T-cell (primary cell): ENCODE results near the gene SLC8B1. TPM values are rescaled to one million over a fixed set of nuclear protein-coding genes. Genes with fewer than 3 reads are reported as not detected.
A peak's percentile ranks its signal among the peaks of the same experiment; 100 is the strongest.

Source experiments
- ATAC-seq, 4 experiments: fragments of 200-7000 bp in 3 of 4; fragments of 150-1000 bp in 1 of 4; cut with Tn5 transposase; replicated peaks in 1 of 4; 1 replicate in 3 of 4; 2 replicates in 1 of 4; pipeline ENCODE4 v1.10.0; 2021; ENCODE audit warnings: moderate library complexity in 3 of 4, mild to moderate bottlenecking in 2 of 4, moderate number of reproducible peaks in 1 of 4
- CTCF ChIA-PET, 2 donors: fragments of 300-600 bp; sonication (Branson Sonifier 250); formaldehyde crosslinking; loops; one replicate each; lab custom pipeline; 2022; ENCODE audit warnings: antibody characterized with exemption in 2 of 2; lab: Charles Lee
- POLR2A ChIA-PET, 2 donors: fragments of 300-600 bp; sonication (Branson Sonifier 250); formaldehyde crosslinking; loops; one replicate each; lab custom pipeline; 2022; ENCODE audit warnings: antibody characterized with exemption in 2 of 2; lab: Charles Lee
- DNase-seq, 35 experiments: peaks; one replicate each; pipeline versions ENCODE4 v3.0.0 to v3.0.0-alpha.2; 2013 to 2023
- H3K27ac ChIP-seq: one replicate; pipeline ENCODE4 v1.5.1; 2013; ENCODE audit warnings: low read length
- H3K27me3 ChIP-seq, 2 experiments: replicated peaks in 1 of 2; 1 replicate in 1 of 2; 2 replicates in 1 of 2; pipeline versions ENCODE4 v1.6.1 to v1.7.0; 2013; ENCODE audit warnings: low read length in 1 of 2, mixed read lengths in 1 of 2; ENCODE audit not compliant: control insufficient read depth in 2 of 2, insufficient read depth in 2 of 2; ENCODE audit errors: extremely low read depth in 1 of 2
- H3K36me3 ChIP-seq, 2 donors: 1 replicate in 1 of 2; 2 replicates in 1 of 2; pipeline versions ENCODE4 v1.6.1 to v1.7.0; 2013; ENCODE audit warnings: low read length in 1 of 2; ENCODE audit not compliant: control insufficient read depth in 2 of 2, insufficient read depth in 1 of 2; ENCODE audit errors: extremely low read depth in 1 of 2
- H3K4me1 ChIP-seq, 2 experiments: 1 replicate in 1 of 2; 2 replicates in 1 of 2; pipeline versions ENCODE4 v1.6.1 to v1.7.0; 2013; ENCODE audit warnings: low read length in 2 of 2, mixed read lengths in 1 of 2; ENCODE audit not compliant: insufficient read depth in 2 of 2, control insufficient read depth in 1 of 2; ENCODE audit errors: extremely low read depth in 1 of 2
- H3K4me3 ChIP-seq, 2 donors: 1 replicate in 1 of 2; 2 replicates in 1 of 2; pipeline versions ENCODE4 v1.5.1 to v1.7.0; 2013; ENCODE audit warnings: mild to moderate bottlenecking in 2 of 2, low read length in 1 of 2, moderate library complexity in 1 of 2; ENCODE audit not compliant: control insufficient read depth in 1 of 2; ENCODE audit errors: extremely low read depth in 1 of 2
- H3K9me3 ChIP-seq: 2 replicates; pipeline ENCODE4 v1.7.0; 2013
- H3K27ac Mint-ChIP-seq, 2 donors: one replicate each; pipeline ENCODE4 v1.8.0; 2020 to 2021; ENCODE audit warnings: mild to moderate bottlenecking in 2 of 2, mixed read lengths in 2 of 2
- H3K27me3 Mint-ChIP-seq, 2 donors: one replicate each; pipeline ENCODE4 v1.8.0; 2021 to 2022; ENCODE audit warnings: mixed read lengths in 2 of 2
- H3K36me3 Mint-ChIP-seq: one replicate; pipeline ENCODE4 v1.8.0; 2021; ENCODE audit warnings: mixed read lengths
- H3K4me1 Mint-ChIP-seq, 3 donors: one replicate each; pipeline ENCODE4 v1.8.0; 2020 to 2022; ENCODE audit warnings: mixed read lengths in 3 of 3, mild to moderate bottlenecking in 1 of 3
- H3K4me3 Mint-ChIP-seq, 3 donors: one replicate each; pipeline ENCODE4 v1.8.0; 2020 to 2022; ENCODE audit warnings: mild to moderate bottlenecking in 3 of 3, mixed read lengths in 3 of 3, moderate library complexity in 3 of 3
- H3K9me3 Mint-ChIP-seq, 3 donors: one replicate each; pipeline ENCODE4 v1.8.0; 2020 to 2022; ENCODE audit warnings: mixed read lengths in 3 of 3
- whole genome bisulfite sequencing: methylation state at CpG from one replicate; pipeline ENCODE4 v1.1.5; 2013; ENCODE audit warnings: missing lambda C conversion rate; ENCODE audit not compliant: insufficient coverage; 5-methylcytosine and 5-hydroxymethylcytosine counted together
- total RNA-seq, 35 experiments: library from RNA in 6 of 35; stranded (reverse) in 6 of 35; fragments of 120-200 nt in 1 of 35; gene quantifications; one replicate each; pipeline versions ENCODE4 v1.2.1 to v1.2.4 and lab custom pipeline; 2013 to 2026

Gene SLC8B1
- total RNA-seq, 5 donors from 2014 or later (not counting 1 experiment from before 2014, with no cell fraction given), result 76.7 to 120 (median 102) TPM

- Mint-ChIP-seq H3K27ac (peak overlapping the region; percentile 86 to 92), H3K9me3 (no peaks in the 10 kb centered on the region), H3K36me3 (peaks cover 12% of the 10 kb centered on the region), H3K4me1 (peaks cover 39 to 47% (median 42%) of the 10 kb centered on the region in 3 donors), H3K27me3 (no peaks in the 10 kb centered on the region), H3K4me3 (peak overlapping the region in 1 of 3 donors; percentile 29)
- Histone ChIP-seq H3K36me3 (peaks cover 4% of the 10 kb centered on the region in 2 donors), H3K9me3 (no peaks in the 10 kb centered on the region), H3K4me1 (peaks cover 35 to 41% of the 10 kb centered on the region in 2 experiments), H3K4me3 (no peak overlapping the region), H3K27me3 (no peaks in the 10 kb centered on the region), H3K27ac (no peak overlapping the region)
- POLR2A ChIA-PET, result interaction anchor here (0.6 to 0.9 kb wide), 4 partner anchors 40 to 64 kb away, joined by 4 to 6 read pairs (median 5); a partner anchor contains a TSS
- no CpG with 5 or more reads among the region's 12 CpGs for WGBS
- DNase-seq (no peak), ATAC-seq (no peak)
- CTCF ChIA-PET, result no interaction called here
Observed at GRCh38 chr12:113260636-113261300, 74.1 kb downstream of the SLC8B1 start.

DNA sequence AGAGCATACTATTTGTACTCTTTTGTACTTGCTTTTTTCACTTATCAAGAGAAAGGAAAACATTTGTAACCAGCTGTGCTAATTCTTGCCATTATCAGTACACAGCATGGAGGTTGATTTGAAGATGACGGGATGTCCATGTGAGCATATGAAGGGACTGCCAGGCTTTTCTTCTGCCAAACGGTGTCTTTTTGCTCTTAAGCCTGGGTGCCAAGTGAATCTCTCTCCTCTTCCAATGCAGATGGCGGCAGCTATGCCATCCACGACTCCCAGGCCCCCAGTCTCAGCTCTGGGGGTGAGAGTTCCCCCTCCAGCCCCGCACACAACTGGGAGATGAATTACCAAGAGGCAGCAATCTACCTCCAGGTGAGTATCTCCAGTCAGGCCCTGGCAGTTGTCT is 74.8 kb downstream of the SLC8B1 start:
- Histone ChIP-seq H3K4me3 (no peak overlapping the region), H3K27me3 (no peaks in the 10 kb centered on the region), H3K9me3 (no peaks in the 10 kb centered on the region), H3K4me1 (peaks cover 35 to 41% of the 10 kb centered on the region in 2 experiments), H3K36me3 (peaks cover 3 to 4% of the 10 kb centered on the region in 2 donors), H3K27ac (no peak overlapping the region)
- no peaks in the 10 kb centered on the region for H3K9me3 Mint-ChIP-seq
- no peaks in the 10 kb centered on the region for H3K27me3 Mint-ChIP-seq
- peak overlapping the region; percentile 86 to 92 for H3K27ac Mint-ChIP-seq
- 88% methylated on average over 3 of the region's 5 CpGs for WGBS
- peaks cover 12% of the 10 kb centered on the region for H3K36me3 Mint-ChIP-seq
- ATAC-seq (no peak), DNase-seq (no peak)
- H3K4me3 Mint-ChIP-seq, result peak overlapping the region in 1 of 3 donors; percentile 29
- POLR2A ChIA-PET, result interaction anchor here in 1 of 2 donors (0.6 kb wide), 1 partner anchor 63 kb away, joined by 6 read pairs; no protein-coding TSS in a partner anchor
- peaks cover 39 to 47% (median 42%) of the 10 kb centered on the region in 3 donors for H3K4me1 Mint-ChIP-seq
- CTCF ChIA-PET, result no interaction called here

GRCh38 chr12:113257564-113257963 is 77.3 kb downstream of the SLC8B1 start:
- peaks cover 32% of the 10 kb centered on the region for H3K36me3 Mint-ChIP-seq
- Histone ChIP-seq H3K4me1 (peaks cover 20 to 27% of the 10 kb centered on the region in 2 experiments), H3K36me3 (peaks cover 3 to 4% of the 10 kb centered on the region in 2 donors), H3K27ac (no peak overlapping the region), H3K27me3 (no peaks in the 10 kb centered on the region), H3K9me3 (no peaks in the 10 kb centered on the region), H3K4me3 (no peak overlapping the region)
- peak overlapping the region in 1 of 2 donors; percentile 11 for H3K27ac Mint-ChIP-seq
- CTCF ChIA-PET, result no interaction called here
- ATAC-seq (no peak), DNase-seq (no peak)
- H3K27me3 Mint-ChIP-seq, result no peaks in the 10 kb centered on the region
- POLR2A ChIA-PET, result interaction anchor here in 1 of 2 donors (0.6 kb wide), 1 partner anchor 59 kb away, joined by 4 read pairs; no protein-coding TSS in a partner anchor
- H3K4me1 Mint-ChIP-seq, result peaks cover 26 to 34% (median 26%) of the 10 kb centered on the region in 3 donors
- H3K9me3 Mint-ChIP-seq, result peaks cover 0 to 9% (median 8%) of the 10 kb centered on the region in 3 donors
- no peak overlapping the region for H3K4me3 Mint-ChIP-seq

- no peak for ATAC-seq
- H3K36me3 Mint-ChIP-seq, result peaks cover 42% of the 10 kb centered on the region
- no peak for DNase-seq
Observed at GRCh38 chr12:113254298-113254697, 80.6 kb downstream of the SLC8B1 start.

GRCh38 chr12:113253532-113254285 is 81.2 kb downstream of the SLC8B1 start:
- DNase-seq, result no peak
- Mint-ChIP-seq H3K4me1 (no peaks in the 10 kb centered on the region), H3K9me3 (peaks cover 0 to 10% (median 8%) of the 10 kb centered on the region in 3 donors), H3K27ac (peak overlapping the region in 1 of 2 donors; percentile 29), H3K36me3 (peaks cover 43% of the 10 kb centered on the region), H3K27me3 (no peaks in the 10 kb centered on the region), H3K4me3 (no peak overlapping the region)
- Histone ChIP-seq H3K27ac (no peak overlapping the region), H3K4me1 (no peaks in the 10 kb centered on the region), H3K9me3 (no peaks in the 10 kb centered on the region), H3K36me3 (peaks cover 2 to 4% of the 10 kb centered on the region in 2 donors), H3K4me3 (no peak overlapping the region), H3K27me3 (no peaks in the 10 kb centered on the region)
- ChIA-PET POLR2A (interaction anchor here in 1 of 2 donors (0.6 kb wide), 1 partner anchor 141 kb away, joined by 8 read pairs; no protein-coding TSS in a partner anchor), CTCF (no interaction called here)
- no peak for ATAC-seq
- 100% methylated on average over 1 of the region's 5 CpGs for WGBS

More at GRCh38 chr12:113254298-113254697, 80.6 kb downstream of the SLC8B1 start:
- Mint-ChIP-seq H3K27me3 (no peaks in the 10 kb centered on the region), H3K27ac (no peak overlapping the region), H3K4me1 (peaks cover 3 to 6% (median 3%) of the 10 kb centered on the region in 3 donors), H3K4me3 (no peak overlapping the region), H3K9me3 (peaks cover 0 to 10% (median 8%) of the 10 kb centered on the region in 3 donors)
- no peak overlapping the region for H3K27ac ChIP-seq
- H3K4me3 ChIP-seq, result no peak overlapping the region
- no peaks in the 10 kb centered on the region for H3K27me3 ChIP-seq
- peaks cover 2 to 4% of the 10 kb centered on the region in 2 donors for H3K36me3 ChIP-seq
- ChIA-PET CTCF (no interaction called here), POLR2A (interaction anchor here in 1 of 2 donors (0.6 kb wide), 1 partner anchor 140 kb away, joined by 8 read pairs; no protein-coding TSS in a partner anchor)
- H3K4me1 ChIP-seq, result peaks cover under 1% of the 10 kb centered on the region in 2 experiments
- no CpG with 5 or more reads among the region's 4 CpGs for WGBS
- H3K9me3 ChIP-seq, result no peaks in the 10 kb centered on the region

DNA sequence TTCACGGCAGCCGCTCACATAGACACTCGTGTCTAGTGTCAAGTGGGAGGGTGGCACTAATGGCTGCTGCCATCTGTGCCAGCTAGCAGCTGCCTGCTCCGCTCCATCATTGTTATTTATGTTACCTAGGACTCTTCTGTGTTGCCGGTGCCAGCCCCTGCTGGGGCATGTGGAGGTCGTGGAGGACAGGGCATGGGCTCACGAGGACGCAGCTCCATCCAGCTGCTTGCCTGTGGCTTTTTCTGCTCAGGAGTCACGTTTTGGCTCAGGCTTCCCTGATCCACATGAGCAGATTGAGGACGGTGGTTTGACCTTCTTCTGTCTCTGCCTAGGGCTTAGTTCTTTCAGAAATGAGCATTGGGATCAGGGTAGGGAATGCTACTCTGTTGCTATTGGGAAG is 82.4 kb downstream of the SLC8B1 start:
- ChIA-PET CTCF (no interaction called here), POLR2A (no interaction called here)
- H3K9me3 Mint-ChIP-seq, result peaks cover 0 to 10% (median 8%) of the 10 kb centered on the region in 3 donors
- H3K4me3 Mint-ChIP-seq, result no peak overlapping the region
- Histone ChIP-seq H3K36me3 (peaks cover 2 to 4% of the 10 kb centered on the region in 2 donors), H3K9me3 (no peaks in the 10 kb centered on the region), H3K27ac (no peak overlapping the region), H3K4me1 (no peaks in the 10 kb centered on the region), H3K4me3 (no peak overlapping the region), H3K27me3 (no peaks in the 10 kb centered on the region)
- H3K27ac Mint-ChIP-seq, result no peak overlapping the region
- DNase-seq (no peak), ATAC-seq (no peak)
- no peaks in the 10 kb centered on the region for H3K27me3 Mint-ChIP-seq
- H3K36me3 Mint-ChIP-seq, result peaks cover 49% of the 10 kb centered on the region
- H3K4me1 Mint-ChIP-seq, result no peaks in the 10 kb centered on the region
- WGBS, result 89% methylated on average over 9 of the region's 10 CpGs
